WTC11 (cell line): ENCODE results near the gene TAS2R9. TPM values are rescaled to one million over a fixed set of nuclear protein-coding genes. Genes with fewer than 3 reads are reported as not detected.

Experiments used
- ATAC-seq: fragments of 200-7000 bp; cut with Tn5 transposase; 2 replicates; pipeline ENCODE4 v1.10.0; 2021; ENCODE audit warnings: mild to moderate bottlenecking, moderate library complexity
- CTCF ChIA-PET: fragments of 300-600 bp; sonication (Branson Sonifier 250); formaldehyde crosslinking; loops from one replicate; lab custom pipeline; 2021; ENCODE audit warnings: antibody characterized with exemption; lab: Charles Lee
- POLR2A ChIA-PET: fragments of 350-600 bp; sonication (Branson Sonifier 250); formaldehyde crosslinking; loops from one replicate; lab custom pipeline; 2021; ENCODE audit warnings: antibody characterized with exemption; lab: Charles Lee
- DNase-seq: peaks from one replicate; pipeline ENCODE4 v3.0.0; 2021; ENCODE audit warnings: low spot score
- H3K27ac Mint-ChIP-seq: 2 replicates; pipeline ENCODE4 v1.8.0; 2021; ENCODE audit warnings: mixed read lengths
- H3K27me3 Mint-ChIP-seq: 2 replicates; pipeline ENCODE4 v1.8.0; 2021; ENCODE audit warnings: low read depth, mild to moderate bottlenecking, moderate library complexity, mixed read lengths
- H3K36me3 Mint-ChIP-seq: 2 replicates; pipeline ENCODE4 v1.8.0; 2021; ENCODE audit warnings: mixed read lengths
- H3K4me1 Mint-ChIP-seq: 2 replicates; pipeline ENCODE4 v1.8.0; 2022; ENCODE audit warnings: mixed read lengths
- H3K4me3 Mint-ChIP-seq: 2 replicates; pipeline ENCODE4 v1.8.0; 2021; ENCODE audit warnings: mild to moderate bottlenecking, moderate library complexity, mixed read lengths
- H3K9me3 Mint-ChIP-seq: 2 replicates; pipeline ENCODE4 v1.8.0; 2021; ENCODE audit warnings: mixed read lengths
- CREM ChIP-seq: sonication (generic); formaldehyde crosslinking; IDR thresholded peaks from 2 replicates; pipeline ENCODE4 v1.8.1; 2022; ENCODE audit warnings: mild to moderate bottlenecking, missing genetic modification reagents, moderate library complexity
- ETV6 ChIP-seq: sonication (generic); formaldehyde crosslinking; IDR thresholded peaks from 2 replicates; pipeline ENCODE4 v1.8.1; 2022; ENCODE audit warnings: mild to moderate bottlenecking, missing genetic modification reagents
- GABPB1 ChIP-seq: sonication (generic); formaldehyde crosslinking; IDR thresholded peaks from 2 replicates; pipeline ENCODE4 v1.8.1; 2023; ENCODE audit warnings: mild to moderate bottlenecking, missing genetic modification reagents
- HMGA2 ChIP-seq: fragments of 250-450 bp; sonication (Bioruptor Pico); IDR thresholded peaks from 2 replicates; pipeline ENCODE4 v1.4.0; 2021; ENCODE audit warnings: mild to moderate bottlenecking, moderate library complexity
- JAZF1 ChIP-seq: fragments of 250-450 bp; sonication (Bioruptor Pico); IDR thresholded peaks from 2 replicates; pipeline ENCODE4 v1.9.0; 2021; ENCODE audit warnings: moderate library complexity, mild to moderate bottlenecking, inconsistent platforms
- NR2C2 ChIP-seq: sonication (generic); formaldehyde crosslinking; IDR thresholded peaks from 2 replicates; pipeline ENCODE4 v1.8.0; 2022; ENCODE audit warnings: mild to moderate bottlenecking, missing genetic modification reagents
- NR3C1 ChIP-seq: sonication (generic); formaldehyde crosslinking; conservative IDR thresholded peaks from 2 replicates; pipeline ENCODE4 v1.8.1; 2023; ENCODE audit warnings: low read depth, mild to moderate bottlenecking, missing genetic modification reagents
- PRDM15 ChIP-seq: sonication (generic); formaldehyde crosslinking; IDR thresholded peaks from 2 replicates; pipeline ENCODE4 v1.8.0; 2022; ENCODE audit warnings: missing genetic modification reagents
- PREB ChIP-seq: sonication (generic); formaldehyde crosslinking; IDR thresholded peaks from 2 replicates; pipeline ENCODE4 v1.8.1; 2022; ENCODE audit warnings: mild to moderate bottlenecking, missing genetic modification reagents, moderate library complexity, borderline replicate concordance
- SOX15 ChIP-seq: fragments of 250-450 bp; sonication (Bioruptor Pico); IDR thresholded peaks from 2 replicates; pipeline ENCODE4 v1.9.0; 2021; ENCODE audit warnings: mild to moderate bottlenecking
- STAT6 ChIP-seq: sonication (generic); formaldehyde crosslinking; conservative IDR thresholded peaks from 2 replicates; pipeline ENCODE4 v1.8.1; 2023; ENCODE audit warnings: mild to moderate bottlenecking, low read depth, missing genetic modification reagents, moderate library complexity
- ZBTB21 ChIP-seq: sonication (generic); formaldehyde crosslinking; IDR thresholded peaks from 2 replicates; pipeline ENCODE4 v1.8.1; 2023; ENCODE audit warnings: mild to moderate bottlenecking, missing genetic modification reagents, borderline replicate concordance
- ZNF121 ChIP-seq: sonication (generic); formaldehyde crosslinking; IDR thresholded peaks from 2 replicates; pipeline ENCODE4 v1.8.0; 2023; ENCODE audit warnings: missing genetic modification reagents
- ZNF512 ChIP-seq: sonication (generic); formaldehyde crosslinking; IDR thresholded peaks from 2 replicates; pipeline ENCODE4 v1.8.1; 2022; ENCODE audit warnings: missing genetic modification reagents, borderline replicate concordance
- total RNA-seq: library from RNA; stranded (reverse); gene quantifications from 3 replicates; pipeline ENCODE4 v1.2.3, GENCODE V29; 2021
- TF ChIP-seq, protein P1 (sequence below): sonication (generic); formaldehyde crosslinking; IDR thresholded peaks from 2 replicates; pipeline ENCODE4 v1.8.0; 2022; ENCODE audit warnings: mild to moderate bottlenecking, missing genetic modification reagents
- TF ChIP-seq, protein P2 (sequence below): sonication (generic); formaldehyde crosslinking; IDR thresholded peaks from 2 replicates; pipeline ENCODE4 v1.8.1; 2023; ENCODE audit warnings: mild to moderate bottlenecking, missing genetic modification reagents, moderate library complexity

Gene TAS2R9
- total RNA-seq, 1 experiment from 2014 or later, result not detected

DNA sequence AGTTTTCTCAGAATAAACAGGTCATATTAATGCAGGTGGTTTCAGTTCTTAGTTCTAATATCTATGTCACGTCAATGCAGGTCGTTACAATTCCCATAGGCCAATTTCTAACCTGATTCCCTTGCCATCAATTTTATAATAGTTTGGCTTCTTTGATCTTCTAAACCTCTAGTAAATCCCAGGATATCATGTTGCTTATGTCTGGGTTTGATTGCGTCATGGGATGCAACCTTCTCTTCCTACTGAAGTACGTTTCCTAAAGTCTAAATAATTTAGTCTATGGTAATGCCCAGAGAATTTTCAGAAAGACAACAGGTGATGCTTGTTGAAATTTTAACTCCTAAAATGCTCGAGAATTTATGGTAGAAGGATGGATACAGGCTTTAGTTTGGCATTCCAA lies 26.7 kb downstream of the TAS2R9 start (continued):
- TF ChIP-seq PRDM15 (CRISPR knock-in tag) (no peak), ZBTB21 (CRISPR knock-in tag) (no peak), ZNF512 (no peak), SOX15 (CRISPR knock-in tag) (no peak)

GRCh38 chr12:10779103-10779502 lies 30.9 kb downstream of the TAS2R9 start:
- Mint-ChIP-seq H3K27ac (no peak overlapping the region), H3K4me1 (no peaks in the 10 kb centered on the region), H3K4me3 (no peak overlapping the region)
- DNase-seq (no peak), ATAC-seq (no peak; the same call in 1 of the 2 replicates)
- CTCF ChIA-PET, result interaction anchor here (0.7 kb wide), 1 partner anchor 8 kb away, joined by 5 read pairs; no protein-coding TSS in a partner anchor
- POLR2A ChIA-PET, result no interaction called here
- no peak for TF ChIP-seq JAZF1 (CRISPR knock-in tag)
- TF ChIP-seq GABPB1 (CRISPR knock-in tag), result no peak
- TF ChIP-seq, protein P1, sequence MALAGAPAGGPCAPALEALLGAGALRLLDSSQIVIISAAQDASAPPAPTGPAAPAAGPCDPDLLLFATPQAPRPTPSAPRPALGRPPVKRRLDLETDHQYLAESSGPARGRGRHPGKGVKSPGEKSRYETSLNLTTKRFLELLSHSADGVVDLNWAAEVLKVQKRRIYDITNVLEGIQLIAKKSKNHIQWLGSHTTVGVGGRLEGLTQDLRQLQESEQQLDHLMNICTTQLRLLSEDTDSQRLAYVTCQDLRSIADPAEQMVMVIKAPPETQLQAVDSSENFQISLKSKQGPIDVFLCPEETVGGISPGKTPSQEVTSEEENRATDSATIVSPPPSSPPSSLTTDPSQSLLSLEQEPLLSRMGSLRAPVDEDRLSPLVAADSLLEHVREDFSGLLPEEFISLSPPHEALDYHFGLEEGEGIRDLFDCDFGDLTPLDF (CRISPR knock-in tag), result no peak
- TF ChIP-seq, protein P2, sequence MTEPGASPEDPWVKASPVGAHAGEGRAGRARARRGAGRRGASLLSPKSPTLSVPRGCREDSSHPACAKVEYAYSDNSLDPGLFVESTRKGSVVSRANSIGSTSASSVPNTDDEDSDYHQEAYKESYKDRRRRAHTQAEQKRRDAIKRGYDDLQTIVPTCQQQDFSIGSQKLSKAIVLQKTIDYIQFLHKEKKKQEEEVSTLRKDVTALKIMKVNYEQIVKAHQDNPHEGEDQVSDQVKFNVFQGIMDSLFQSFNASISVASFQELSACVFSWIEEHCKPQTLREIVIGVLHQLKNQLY (CRISPR knock-in tag), result no peak
- no peak for TF ChIP-seq ETV6 (CRISPR knock-in tag)
- no peak for TF ChIP-seq PREB (CRISPR knock-in tag)
- TF ChIP-seq ZNF121 (CRISPR knock-in tag), result no peak
- no peak for TF ChIP-seq CREM (CRISPR knock-in tag)
- TF ChIP-seq NR2C2, result no peak
- TF ChIP-seq STAT6 (CRISPR knock-in tag), result no peak
- no peak for TF ChIP-seq NR3C1 (CRISPR knock-in tag)
- no peak for TF ChIP-seq HMGA2
- TF ChIP-seq, all 79 proteins: peak for 0
- Mint-ChIP-seq H3K36me3 (no peaks in the 10 kb centered on the region), H3K9me3 (no peaks in the 10 kb centered on the region), H3K27me3 (no peaks in the 10 kb centered on the region)
